Measurements from ENCODE around the gene EPS8L1.

Gene EPS8L1

DNA sequence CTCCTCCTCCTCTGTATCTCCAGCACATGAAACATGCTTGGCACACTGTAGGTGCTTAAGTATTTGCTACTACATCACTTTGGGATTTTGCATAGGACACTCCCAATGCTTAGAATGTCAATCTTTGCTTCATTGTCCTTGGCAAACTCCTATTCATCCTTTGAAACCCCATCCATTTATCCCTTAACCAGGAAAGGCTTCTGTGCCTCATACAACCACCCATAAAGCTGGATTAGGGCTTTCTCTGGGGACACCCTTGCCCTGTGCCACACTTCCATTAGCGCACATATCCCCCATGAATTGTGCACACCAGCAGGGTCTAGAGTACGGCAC is 5.8 kb upstream of the EPS8L1 start:
- peaks cover 90% of the 10 kb centered on the region for H3K27me3 ChIP-seq (ENCODE audit: control insufficient read depth, insufficient read depth, low read length)
- peak overlapping the region; percentile 53; the same call in 1 of the 2 replicates for H3K4me3 ChIP-seq (ENCODE audit: low read depth, low read length)
- H3K27ac ChIP-seq (ENCODE audit: low read depth, low read length), result no peak overlapping the region
- H3K9me3 ChIP-seq (ENCODE audit: control insufficient read depth, insufficient read depth, low read depth, low read length), result no peaks in the 10 kb centered on the region
- H3K9ac ChIP-seq (ENCODE audit: low read length), result no peak overlapping the region
- no peaks in the 10 kb centered on the region for H3K36me3 ChIP-seq (ENCODE audit: control insufficient read depth, insufficient read depth, low read length)
- peaks cover 9% of the 10 kb centered on the region; the same call in 1 of the 2 replicates for H3K4me1 ChIP-seq (ENCODE audit: control insufficient read depth, insufficient read depth, low read length)

DNA sequence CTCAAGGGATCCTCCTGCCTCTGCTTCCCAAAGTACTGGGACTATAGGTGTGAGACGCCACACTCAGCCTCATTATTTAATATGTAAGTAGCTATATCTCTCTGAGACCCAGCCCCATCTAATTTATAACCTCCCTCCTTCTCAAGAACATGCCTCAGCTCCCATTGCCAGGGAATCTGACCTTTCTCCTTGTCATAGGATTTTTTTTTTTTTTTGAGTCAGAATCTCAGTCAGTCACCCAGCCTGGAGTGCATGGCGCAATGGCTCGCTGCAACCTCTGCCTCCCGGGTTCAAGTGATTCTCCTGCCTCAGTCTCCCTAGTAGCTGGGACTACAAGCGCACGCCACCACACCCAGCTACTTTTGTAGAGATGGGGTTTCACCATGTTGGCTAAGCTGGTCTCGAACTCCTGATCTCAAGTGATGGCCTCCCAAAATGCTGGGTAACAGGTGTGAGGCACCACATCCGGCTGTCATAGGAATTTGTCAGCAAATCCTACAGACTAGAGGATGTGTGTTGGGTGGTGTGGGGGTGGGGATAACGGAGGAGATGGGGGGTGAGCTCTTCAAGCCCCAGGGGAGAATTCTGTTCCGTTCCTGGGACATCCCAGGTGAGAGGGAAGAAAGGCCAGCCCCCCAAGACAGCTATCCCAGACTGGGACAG is 5.1 kb upstream of the EPS8L1 start:
- Histone ChIP-seq H3K9me3 (ENCODE audit: control insufficient read depth, insufficient read depth, low read depth, low read length) (no peaks in the 10 kb centered on the region), H3K36me3 (ENCODE audit: control insufficient read depth, insufficient read depth, low read length) (no peaks in the 10 kb centered on the region), H3K4me1 (ENCODE audit: control insufficient read depth, insufficient read depth, low read length) (peaks cover 14% of the 10 kb centered on the region; the same call in 1 of the 2 replicates), H3K9ac (ENCODE audit: low read length) (no peak overlapping the region), H3K4me3 (ENCODE audit: low read depth, low read length) (no peak overlapping the region), H3K27me3 (ENCODE audit: control insufficient read depth, insufficient read depth, low read length) (peaks cover 88% of the 10 kb centered on the region), H3K27ac (ENCODE audit: low read depth, low read length) (no peak overlapping the region)

DNA sequence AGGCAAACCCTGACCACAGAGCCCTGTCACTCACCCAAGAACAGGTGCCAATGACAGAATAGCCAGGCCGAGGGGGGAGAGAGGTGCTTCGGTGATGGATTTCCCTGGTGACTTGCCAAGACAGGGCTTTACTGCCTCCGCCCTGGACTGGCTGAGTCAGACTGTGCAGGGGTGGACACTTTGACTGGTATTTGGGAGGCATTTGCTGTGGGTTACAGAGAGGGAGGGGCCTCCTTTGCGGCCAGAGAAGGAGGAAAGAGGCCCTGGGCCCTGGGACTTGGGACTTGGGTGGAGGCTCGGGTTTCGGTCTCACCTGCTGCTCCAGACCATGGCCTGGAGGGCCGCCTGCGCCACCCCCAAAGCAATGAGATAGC is 4.6 kb upstream of the EPS8L1 start:
- H3K4me1 ChIP-seq (ENCODE audit: control insufficient read depth, insufficient read depth, low read length), result peaks cover 15% of the 10 kb centered on the region; the same call in 1 of the 2 replicates
- H3K4me3 ChIP-seq (ENCODE audit: low read depth, low read length), result no peak overlapping the region
- no peaks in the 10 kb centered on the region for H3K36me3 ChIP-seq (ENCODE audit: control insufficient read depth, insufficient read depth, low read length)
- no peak overlapping the region for H3K27ac ChIP-seq (ENCODE audit: low read depth, low read length)
- H3K9ac ChIP-seq (ENCODE audit: low read length), result no peak overlapping the region
- peaks cover 83% of the 10 kb centered on the region for H3K27me3 ChIP-seq (ENCODE audit: control insufficient read depth, insufficient read depth, low read length)
- H3K9me3 ChIP-seq (ENCODE audit: control insufficient read depth, insufficient read depth, low read depth, low read length), result no peaks in the 10 kb centered on the region

DNA sequence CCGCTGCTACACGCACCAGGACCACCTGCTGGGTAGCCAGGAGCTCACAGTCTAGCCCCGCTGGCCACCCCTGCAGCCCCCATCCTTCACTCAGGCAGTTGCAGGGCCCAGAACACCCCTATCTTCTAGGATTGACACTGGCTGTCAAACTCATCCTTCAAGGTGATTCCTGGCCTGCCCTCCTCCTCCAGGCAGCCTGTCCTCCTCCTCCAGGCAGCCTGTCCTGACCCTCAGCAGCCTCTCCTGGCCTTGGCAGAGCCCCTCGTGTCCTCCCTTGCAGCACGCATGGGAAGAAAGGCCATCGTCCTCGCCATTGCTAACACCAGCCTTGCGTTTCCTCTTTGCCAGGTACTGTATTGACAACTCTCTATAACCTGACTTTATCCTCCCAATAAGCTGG is 3.8 kb upstream of the EPS8L1 start:
- Histone ChIP-seq H3K9ac (ENCODE audit: low read length) (no peak overlapping the region), H3K27ac (ENCODE audit: low read depth, low read length) (no peak overlapping the region), H3K27me3 (ENCODE audit: control insufficient read depth, insufficient read depth, low read length) (peaks cover 80% of the 10 kb centered on the region), H3K4me1 (ENCODE audit: control insufficient read depth, insufficient read depth, low read length) (peaks cover 22% of the 10 kb centered on the region; the same call in 1 of the 2 replicates), H3K9me3 (ENCODE audit: control insufficient read depth, insufficient read depth, low read depth, low read length) (no peaks in the 10 kb centered on the region), H3K4me3 (ENCODE audit: low read depth, low read length) (no peak overlapping the region), H3K36me3 (ENCODE audit: control insufficient read depth, insufficient read depth, low read length) (no peaks in the 10 kb centered on the region)

DNA sequence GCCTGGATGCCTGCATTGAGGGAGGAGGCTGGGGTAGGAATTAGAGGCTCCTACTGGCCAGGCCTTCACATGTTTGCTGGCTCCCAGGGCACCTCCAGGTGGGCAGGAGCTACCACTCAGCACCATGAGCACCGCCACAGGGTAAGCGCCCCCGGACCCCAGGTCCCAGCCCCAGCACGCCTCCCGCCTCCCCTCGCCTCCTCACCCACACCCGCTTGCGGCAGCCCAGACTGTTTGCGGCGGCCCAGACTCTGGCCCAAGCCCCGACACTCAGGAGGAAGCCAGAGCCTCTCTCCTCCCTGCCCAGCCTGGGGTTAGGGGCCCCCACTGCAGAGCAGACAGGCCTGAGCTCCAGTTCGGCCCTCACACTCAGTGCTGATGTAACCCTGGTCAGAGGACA is 652 bp downstream of the EPS8L1 start:
- H3K27ac ChIP-seq (ENCODE audit: low read depth, low read length), result no peak overlapping the region
- peaks cover 16% of the 10 kb centered on the region; the same call in 1 of the 2 replicates for H3K4me1 ChIP-seq (ENCODE audit: control insufficient read depth, insufficient read depth, low read length)
- H3K27me3 ChIP-seq (ENCODE audit: control insufficient read depth, insufficient read depth, low read length), result peaks cover 57% of the 10 kb centered on the region
- H3K36me3 ChIP-seq (ENCODE audit: control insufficient read depth, insufficient read depth, low read length), result no peaks in the 10 kb centered on the region
- no peak overlapping the region for H3K9ac ChIP-seq (ENCODE audit: low read length)
- no peaks in the 10 kb centered on the region for H3K9me3 ChIP-seq (ENCODE audit: control insufficient read depth, insufficient read depth, low read depth, low read length)
- H3K4me3 ChIP-seq (ENCODE audit: low read depth, low read length), result peak overlapping the region; percentile 40; the same call in 1 of the 2 replicates

DNA sequence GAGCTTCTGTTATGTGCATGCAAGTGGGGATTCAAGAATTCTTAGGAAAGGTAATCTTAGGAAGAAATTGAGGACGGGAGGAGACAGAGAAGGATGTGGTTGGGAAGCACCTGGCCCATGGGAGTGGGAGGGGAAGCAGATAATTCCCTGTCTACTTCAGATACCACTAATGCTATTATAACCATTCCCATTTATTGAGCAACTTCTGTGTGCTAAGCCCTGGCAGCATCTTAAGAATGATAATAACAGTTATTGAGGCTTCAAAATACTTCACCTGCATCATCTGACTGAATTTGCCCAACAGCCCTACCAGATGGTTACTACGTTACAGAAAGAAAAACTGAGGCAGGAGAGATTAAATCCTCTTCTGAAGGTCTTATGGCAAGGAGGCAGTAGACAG is 1.4 kb downstream of the EPS8L1 start:
- H3K9me3 ChIP-seq (ENCODE audit: control insufficient read depth, insufficient read depth, low read depth, low read length), result no peaks in the 10 kb centered on the region
- no peak overlapping the region for H3K27ac ChIP-seq (ENCODE audit: low read depth, low read length)
- H3K36me3 ChIP-seq (ENCODE audit: control insufficient read depth, insufficient read depth, low read length), result no peaks in the 10 kb centered on the region
- no peak overlapping the region for H3K9ac ChIP-seq (ENCODE audit: low read length)
- peaks cover 56% of the 10 kb centered on the region for H3K27me3 ChIP-seq (ENCODE audit: control insufficient read depth, insufficient read depth, low read length)
- no peak overlapping the region for H3K4me3 ChIP-seq (ENCODE audit: low read depth, low read length)
- H3K4me1 ChIP-seq (ENCODE audit: control insufficient read depth, insufficient read depth, low read length), result peaks cover 16% of the 10 kb centered on the region; the same call in 1 of the 2 replicates

DNA sequence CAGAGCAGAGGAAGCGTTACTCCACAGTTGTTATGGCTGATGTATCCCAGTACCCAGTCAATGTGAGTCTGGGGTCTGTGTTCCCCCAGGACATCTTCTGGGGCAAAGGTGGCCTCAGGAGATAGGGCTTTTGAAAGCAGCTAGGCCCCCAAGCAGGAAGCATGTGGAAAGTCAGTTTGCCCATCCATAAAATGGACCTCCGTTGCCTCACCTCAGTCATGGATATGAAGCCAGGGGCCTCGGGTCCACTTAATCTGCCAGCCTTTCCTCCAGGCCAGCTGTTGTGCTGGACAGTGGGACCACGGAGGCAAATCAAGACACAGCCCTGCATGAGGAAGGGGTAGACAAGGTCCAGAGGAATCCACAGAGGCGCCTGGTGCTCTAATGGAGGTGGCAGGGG is 3.3 kb downstream of the EPS8L1 start:
- H3K9ac ChIP-seq (ENCODE audit: low read length), result no peak overlapping the region
- peaks cover 21% of the 10 kb centered on the region; the same call in 1 of the 2 replicates for H3K4me1 ChIP-seq (ENCODE audit: control insufficient read depth, insufficient read depth, low read length)
- H3K36me3 ChIP-seq (ENCODE audit: control insufficient read depth, insufficient read depth, low read length), result no peaks in the 10 kb centered on the region
- H3K4me3 ChIP-seq (ENCODE audit: low read depth, low read length), result no peak overlapping the region
- peaks cover 55% of the 10 kb centered on the region for H3K27me3 ChIP-seq (ENCODE audit: control insufficient read depth, insufficient read depth, low read length)
- no peaks in the 10 kb centered on the region for H3K9me3 ChIP-seq (ENCODE audit: control insufficient read depth, insufficient read depth, low read depth, low read length)
- H3K27ac ChIP-seq (ENCODE audit: low read depth, low read length), result no peak overlapping the region

DNA sequence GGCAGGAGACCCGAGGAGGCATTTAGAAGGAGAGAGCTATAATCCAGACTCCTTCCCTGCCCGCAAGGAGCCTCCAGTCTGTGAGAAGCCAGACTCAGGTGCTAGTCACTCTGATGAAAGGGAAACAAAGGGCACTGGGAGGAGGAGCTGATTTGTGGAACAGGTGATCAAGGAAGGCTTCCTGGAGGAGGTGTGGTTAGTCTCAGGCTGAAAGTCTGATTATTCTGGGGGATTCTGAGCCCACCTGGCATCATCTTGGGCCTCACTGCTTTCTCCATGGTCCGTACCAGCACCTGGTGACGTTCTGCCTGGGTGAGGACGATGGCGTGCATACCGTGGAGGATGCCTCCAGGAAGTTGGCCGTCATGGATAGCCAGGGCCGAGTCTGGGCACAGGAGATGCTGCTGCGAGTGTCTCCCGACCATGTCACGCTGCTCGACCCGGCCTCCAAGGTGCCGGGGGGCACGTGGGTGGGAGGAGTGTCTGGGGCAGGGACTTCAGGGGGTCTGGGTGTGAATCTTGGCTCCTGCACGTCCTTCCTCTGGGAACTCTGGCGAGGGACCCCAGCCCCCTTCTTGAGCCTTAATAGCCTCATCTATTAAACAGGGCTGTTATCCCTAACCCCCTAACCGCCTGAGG is 3.9 kb downstream of the EPS8L1 start:
- Histone ChIP-seq H3K9ac (ENCODE audit: low read length) (no peak overlapping the region), H3K27ac (ENCODE audit: low read depth, low read length) (no peak overlapping the region)

DNA sequence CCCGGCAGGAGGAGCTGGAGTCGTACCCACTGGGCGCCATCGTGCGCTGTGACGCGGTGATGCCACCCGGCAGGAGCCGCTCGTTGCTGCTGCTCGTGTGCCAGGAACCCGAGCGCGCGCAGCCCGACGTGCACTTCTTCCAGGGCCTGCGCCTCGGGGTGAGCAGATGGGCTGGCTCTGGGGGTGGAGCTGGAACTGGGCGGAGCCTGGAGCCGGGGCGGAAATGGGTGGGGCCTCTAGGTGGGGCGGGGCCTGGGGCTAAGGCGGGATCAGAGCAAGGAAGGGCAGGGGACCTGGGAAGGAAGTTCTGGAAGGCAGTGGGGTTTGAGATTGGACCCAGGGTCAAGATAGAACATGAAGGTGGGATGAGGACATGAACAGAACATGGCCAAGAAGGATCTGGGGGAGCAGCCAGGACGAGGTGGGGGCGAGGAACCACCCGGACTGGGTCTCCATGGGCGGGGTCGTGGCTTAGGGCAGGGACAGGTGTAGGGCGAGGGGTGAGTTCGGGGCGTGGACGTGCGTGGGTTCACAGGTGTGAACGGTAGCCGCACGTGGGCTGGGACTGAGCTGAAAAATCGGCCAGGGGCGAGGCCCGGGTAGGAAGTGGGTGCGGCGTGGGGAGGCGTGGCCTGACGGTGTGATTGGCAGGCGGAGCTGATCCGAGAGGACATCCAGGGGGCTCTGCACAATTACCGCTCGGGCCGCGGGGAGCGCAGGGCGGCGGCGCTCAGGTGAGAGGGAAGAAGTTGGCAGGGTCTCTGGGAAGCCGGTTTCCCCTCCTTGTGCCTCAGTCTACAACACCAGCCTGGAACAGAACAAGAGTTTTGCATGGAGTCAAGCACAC is 4.7 kb downstream of the EPS8L1 start:
- Histone ChIP-seq H3K27me3 (ENCODE audit: control insufficient read depth, insufficient read depth, low read length) (peaks cover 58% of the 10 kb centered on the region), H3K4me1 (ENCODE audit: control insufficient read depth, insufficient read depth, low read length) (peaks cover 18% of the 10 kb centered on the region; the same call in 1 of the 2 replicates), H3K9ac (ENCODE audit: low read length) (peak overlapping the region; percentile 37), H3K4me3 (ENCODE audit: low read depth, low read length) (peak overlapping the region; percentile 74), H3K27ac (ENCODE audit: low read depth, low read length) (no peak overlapping the region), H3K36me3 (ENCODE audit: control insufficient read depth, insufficient read depth, low read length) (no peaks in the 10 kb centered on the region), H3K9me3 (ENCODE audit: control insufficient read depth, insufficient read depth, low read depth, low read length) (no peaks in the 10 kb centered on the region)

More for the DNA sequence above, 3.9 kb downstream of the EPS8L1 start:
- Histone ChIP-seq H3K4me3 (ENCODE audit: low read depth, low read length) (peak overlapping the region; percentile 74), H3K27me3 (ENCODE audit: control insufficient read depth, insufficient read depth, low read length) (peaks cover 57% of the 10 kb centered on the region), H3K36me3 (ENCODE audit: control insufficient read depth, insufficient read depth, low read length) (no peaks in the 10 kb centered on the region), H3K9me3 (ENCODE audit: control insufficient read depth, insufficient read depth, low read depth, low read length) (no peaks in the 10 kb centered on the region), H3K4me1 (ENCODE audit: control insufficient read depth, insufficient read depth, low read length) (peaks cover 21% of the 10 kb centered on the region; the same call in 1 of the 2 replicates)

DNA sequence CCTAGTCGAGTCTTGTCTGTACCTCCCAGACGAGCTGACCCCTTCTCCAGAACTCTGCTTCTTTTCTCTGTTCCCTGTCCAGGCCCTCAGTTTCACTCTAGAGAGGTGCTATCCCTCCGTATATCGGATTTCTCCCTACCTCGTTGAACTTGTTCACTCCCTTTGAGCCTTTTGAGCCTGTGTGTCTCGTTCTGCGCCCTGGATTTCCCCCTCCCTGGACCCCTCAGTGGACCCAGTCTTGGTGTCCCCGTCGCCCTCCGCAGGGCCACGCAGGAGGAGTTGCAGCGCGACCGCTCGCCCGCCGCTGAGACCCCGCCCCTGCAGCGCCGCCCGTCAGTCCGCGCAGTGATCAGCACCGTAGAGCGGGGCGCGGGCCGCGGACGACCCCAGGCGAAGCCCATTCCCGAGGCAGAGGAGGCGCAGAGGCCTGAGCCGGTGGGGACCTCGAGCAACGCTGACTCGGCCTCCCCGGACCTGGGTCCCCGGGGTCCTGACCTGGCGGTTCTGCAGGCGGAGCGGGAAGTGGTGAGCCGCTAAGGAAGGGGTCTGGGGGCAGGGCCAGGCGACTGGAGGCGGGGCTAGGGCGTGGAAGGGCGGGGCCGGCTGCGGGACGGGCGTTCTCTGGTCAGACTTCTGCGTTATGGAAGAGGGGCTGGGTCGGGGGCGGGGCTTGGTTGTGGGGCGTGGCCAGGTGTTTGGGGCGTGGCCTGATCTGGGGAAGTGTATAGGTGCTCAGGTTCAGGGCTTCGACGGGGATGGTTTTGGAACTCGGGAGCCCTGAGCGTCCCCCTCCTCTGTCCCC is 5.5 kb downstream of the EPS8L1 start:
- Histone ChIP-seq H3K9me3 (ENCODE audit: control insufficient read depth, insufficient read depth, low read depth, low read length) (no peaks in the 10 kb centered on the region), H3K27me3 (ENCODE audit: control insufficient read depth, insufficient read depth, low read length) (peaks cover 65% of the 10 kb centered on the region), H3K36me3 (ENCODE audit: control insufficient read depth, insufficient read depth, low read length) (no peaks in the 10 kb centered on the region), H3K27ac (ENCODE audit: low read depth, low read length) (no peak overlapping the region), H3K4me1 (ENCODE audit: control insufficient read depth, insufficient read depth, low read length) (peaks cover 22% of the 10 kb centered on the region; the same call in 1 of the 2 replicates), H3K4me3 (ENCODE audit: low read depth, low read length) (peak overlapping the region; percentile 74), H3K9ac (ENCODE audit: low read length) (peak overlapping the region; percentile 24)

Measured in HUES6 (cell line).